Endothelial cell of umbilical vein (primary cell): ENCODE measurements around the gene C3orf85. TPM values are rescaled to one million over a fixed set of nuclear protein-coding genes. Genes with fewer than 3 reads are reported as not detected.

Experiments
- BruUV-seq: library from RNA; stranded (reverse); fragments of 400-500 nt; replicated peaks from 2 replicates; lab custom pipeline; 2021; lab: Mats Ljungman, UMichigan
- CTCF ChIA-PET: fragments of 300-600, 350-600 bp; sonication (Branson Sonifier 250); formaldehyde crosslinking; loops from one replicate; lab custom pipeline; 2021; ENCODE audit warnings: antibody characterized with exemption, inconsistent platforms; lab: Charles Lee
- POLR2A ChIA-PET: fragments of 300-600, 350-600 bp; sonication (Branson Sonifier 250); formaldehyde crosslinking; loops from one replicate; lab custom pipeline; 2021; ENCODE audit warnings: antibody characterized with exemption, inconsistent platforms; lab: Charles Lee
- DNase-seq: peaks from one replicate; pipeline ENCODE4 v3.0.0-alpha.2; 2011; ENCODE audit warnings: low read depth, low spot score
- FAIRE-seq: peaks from 2 replicates; lab custom pipeline; 2011; peaks lifted over from hg19 to GRCh38; lab: Jason Lieb, UNC
- H2AFZ ChIP-seq: 2 replicates; pipeline ENCODE4 v1.6.0; 2012; ENCODE audit warnings: low read depth, low read length, control low read depth, inconsistent platforms
- H3K27ac ChIP-seq: 2 replicates; pipeline ENCODE4 v1.5.1; 2011; ENCODE audit warnings: low read depth, mild to moderate bottlenecking, control low read depth, low read length, moderate library complexity; ENCODE audit not compliant: insufficient read depth
- H3K27me3 ChIP-seq, 2 experiments: 2 replicates each; pipeline versions ENCODE4 v1.6.0 to v1.6.1; 2011; ENCODE audit warnings: low read length in 2 of 2, mixed read lengths in 1 of 2; ENCODE audit not compliant: control insufficient read depth in 2 of 2, insufficient read depth in 2 of 2
- H3K36me3 ChIP-seq, 2 experiments: 2 replicates in 1 of 2; 3 replicates in 1 of 2; pipeline ENCODE4 v1.5.1; 2011; ENCODE audit warnings: low read length in 2 of 2, mild to moderate bottlenecking in 1 of 2, moderate library complexity in 1 of 2; ENCODE audit not compliant: control insufficient read depth in 2 of 2, insufficient read depth in 2 of 2; ENCODE audit errors: extremely low read depth in 1 of 2
- H3K4me1 ChIP-seq: 3 replicates; pipeline ENCODE4 v1.5.1; 2011; ENCODE audit warnings: mild to moderate bottlenecking, low read length; ENCODE audit not compliant: control insufficient read depth, insufficient read depth; ENCODE audit errors: extremely low read depth
- H3K4me2 ChIP-seq: 2 replicates; pipeline ENCODE4 v1.6.1; 2011; ENCODE audit warnings: low read length, control low read depth, mixed read lengths; ENCODE audit not compliant: insufficient read depth
- H3K4me3 ChIP-seq, 3 experiments: fragments of 200-600 bp in 1 of 3; sonication (generic), shearing (Covaris generic) in 1 of 3; replicated peaks in 1 of 3; 2 replicates each; pipeline ENCODE4 v1.5.1; 2011 to 2016; ENCODE audit warnings: control low read depth in 3 of 3, low read length in 3 of 3, mild to moderate bottlenecking in 2 of 3, inconsistent platforms in 1 of 3, low read depth in 1 of 3, moderate library complexity in 1 of 3; ENCODE audit not compliant: insufficient read depth in 1 of 3
- H3K79me2 ChIP-seq: 2 replicates; pipeline ENCODE4 v1.6.0; 2012; ENCODE audit warnings: low read length, inconsistent platforms; ENCODE audit not compliant: control insufficient read depth, insufficient read depth
- H3K9ac ChIP-seq: replicated peaks from 2 replicates; pipeline ENCODE3; 2011; ENCODE audit warnings: low read length, control low read depth; ENCODE audit not compliant: insufficient read depth; ENCODE audit errors: extremely low read depth
- H3K9me1 ChIP-seq: replicated peaks from 3 replicates; pipeline ENCODE4 v1.6.0; 2011; ENCODE audit warnings: mild to moderate bottlenecking, low read length; ENCODE audit not compliant: control insufficient read depth, insufficient read depth; ENCODE audit errors: extremely low read depth
- H3K9me3 ChIP-seq: replicated peaks from 2 replicates; pipeline ENCODE4 v1.5.1; 2012; ENCODE audit warnings: low read length, inconsistent platforms; ENCODE audit not compliant: control insufficient read depth, insufficient read depth
- H4K20me1 ChIP-seq: replicated peaks from 2 replicates; pipeline ENCODE3; 2011; ENCODE audit warnings: mild to moderate bottlenecking, low read length; ENCODE audit not compliant: control insufficient read depth, insufficient read depth; ENCODE audit errors: extremely low read depth
- CTCF ChIP-seq, 2 donors: IDR thresholded peaks; 1 replicate in 1 of 2; 2 replicates in 1 of 2; pipeline ENCODE4 v1.5.1; 2011; ENCODE audit warnings: low read length in 2 of 2, mild to moderate bottlenecking in 2 of 2, moderate library complexity in 2 of 2, control low read depth in 1 of 2, inconsistent platforms in 1 of 2, low read depth in 1 of 2; ENCODE audit not compliant: insufficient read depth in 1 of 2; ENCODE audit errors: extremely low read depth in 1 of 2
- EZH2 ChIP-seq: IDR thresholded peaks from 2 replicates; pipeline ENCODE4 v1.6.1; 2012; ENCODE audit warnings: borderline replicate concordance, low read depth, mild to moderate bottlenecking, moderate library complexity, low read length, inconsistent platforms; ENCODE audit not compliant: severe bottlenecking
- FOS ChIP-seq: IDR thresholded peaks from 2 replicates; pipeline ENCODE4 v1.6.1; 2011; ENCODE audit warnings: mild to moderate bottlenecking, low read length, moderate library complexity, borderline replicate concordance; ENCODE audit not compliant: insufficient read depth
- JUN ChIP-seq: IDR thresholded peaks from 2 replicates; pipeline ENCODE4 v1.6.1; 2011; ENCODE audit warnings: borderline replicate concordance, low read depth; ENCODE audit not compliant: insufficient read length, insufficient read depth
- MAX ChIP-seq: IDR thresholded peaks from 2 replicates; pipeline ENCODE4 v1.6.1; 2011; ENCODE audit not compliant: insufficient read depth, insufficient read length
- POLR2A ChIP-seq: IDR thresholded peaks from 2 replicates; pipeline ENCODE4 v1.6.1; 2012; ENCODE audit warnings: low read depth, mild to moderate bottlenecking, control low read depth, low read length
- POLR2AphosphoS5 ChIP-seq: IDR thresholded peaks from 2 replicates; pipeline ENCODE4 v1.6.1; 2012; ENCODE audit warnings: low read depth, mild to moderate bottlenecking, control low read depth, low read length, moderate library complexity; ENCODE audit not compliant: insufficient read depth
- dilution Hi-C: fragments of 300-500 bp; cut with MboI; formaldehyde crosslinking; loops from one replicate; pipeline ENCODE4 v1.15.0; 2019; ENCODE audit warnings: low sequenced_read_pairs; ENCODE audit not compliant: extremely low pct_ligation_motif_present
- intact Hi-C: fragments of 100-400 bp; cut with micrococcal nuclease; formaldehyde crosslinking; loops from one replicate; pipeline ENCODE4 v1.10.0; 2022
- polyA plus RNA-seq, 4 experiments: library from polyadenylated mRNA; depleted of rRNA in 3 of 4; stranded (reverse) in 3 of 4; unstranded in 1 of 4; fragments of >200 nt; gene quantifications; 2 replicates each; pipeline versions ENCODE4 v1.2.1 to v1.2.3, GENCODE V29; 2011 to 2012; ENCODE audit warnings: missing spikeins in 1 of 4
- total RNA-seq: library from RNA; stranded (reverse); gene quantifications from 2 replicates; pipeline ENCODE4 v1.2.3, GENCODE V29; 2021

C3orf85 gene
- total and polyA plus RNA-seq, 2 donors (not counting 3 experiments of a cell fraction or from before 2014, with no cell fraction given), result not detected

- no peaks in the 10 kb centered on the region for H3K36me3 ChIP-seq
- dilution Hi-C loops, result no loop called here
- H4K20me1 ChIP-seq, result no peaks in the 10 kb centered on the region
- H3K4me1 ChIP-seq, result no peaks in the 10 kb centered on the region
- TF ChIP-seq CTCF (IDR thresholded peaks at IDR 0.05; ENCODE audit: extremely low read depth in 1 of 2, insufficient read depth in 1 of 2, low read depth in 1 of 2, low read length in 2 of 2), result no peak
- no peak for TF ChIP-seq MAX
- TF ChIP-seq POLR2AphosphoS5, result no peak
- no peak for TF ChIP-seq FOS
- no peak for TF ChIP-seq EZH2
- no peak for TF ChIP-seq POLR2A
- no peak for TF ChIP-seq JUN
- H3K79me2 ChIP-seq, result no peaks in the 10 kb centered on the region
- intact Hi-C loops, result no loop called here
- no peak overlapping the region for H3K4me3 ChIP-seq
- CTCF ChIA-PET, result interaction anchor here (1.3 kb wide), 1 partner anchor 390 kb away, joined by 3 read pairs; no protein-coding TSS in a partner anchor
- no peaks in the 10 kb centered on the region for H3K9me1 ChIP-seq
- no TSS peak for BruUV-seq
- FAIRE-seq (no peak), DNase-seq (no peak)
- H3K27me3 ChIP-seq, result no peaks in the 10 kb centered on the region
- H3K9ac ChIP-seq, result no peak overlapping the region
- no peak overlapping the region for H3K4me2 ChIP-seq
- no peaks in the 10 kb centered on the region for H3K9me3 ChIP-seq
- POLR2A ChIA-PET, result no interaction called here
- no peak overlapping the region for H3K27ac ChIP-seq
- no peak overlapping the region for H2AFZ ChIP-seq
These were observed 20.5 kb upstream of the C3orf85 start for GRCh38 chr3:109116031-109116430.
